GM18519 (cell line): Measurements from ENCODE around the gene MORN3.

Experiments used
- ATAC-seq: cut with Tn5 transposase; IDR thresholded peaks from one replicate; pipeline ENCODE4 v1.9.1; 2021; ENCODE audit warnings: mild to moderate bottlenecking, moderate library complexity; ENCODE audit not compliant: unreplicated experiment, low FRiP score

The MORN3 gene

GRCh38 chr12:121610239-121611149 lies 59.0 kb downstream of the MORN3 start:
- no peak for ATAC-seq

GRCh38 chr12:121608301-121608700 lies 61.2 kb downstream of the MORN3 start:
- no peak for ATAC-seq

GRCh38 chr12:121603581-121603980 lies 65.9 kb downstream of the MORN3 start:
- ATAC-seq, result no peak

- no peak for ATAC-seq
These were observed 66.7 kb downstream of the MORN3 start for GRCh38 chr12:121602766-121603165.

- no peak for ATAC-seq
These were observed 68.6 kb downstream of the MORN3 start for GRCh38 chr12:121600702-121601336.
